Measurements from ENCODE around the gene RABGAP1L.

Gene RABGAP1L

GRCh38 chr1:174713796-174714195 is 554.5 kb downstream of the RABGAP1L start:
- no peak overlapping the region for H3K4me3 ChIP-seq (ENCODE audit: low read depth, low read length)
- ChIA-PET POLR2A (no interaction called here), CTCF (interaction anchor here (1.4 to 2.9 kb wide), 2 partner anchors 12 to 451 kb away, joined by 6 to 12 read pairs; no protein-coding TSS in a partner anchor)
- no peak for TF ChIP-seq CTCF (IDR thresholded peaks at IDR 0.05; ENCODE audit: insufficient read depth, low read length, missing control alignments)
- DNase-seq (ENCODE audit: low read depth, low spot score), result no peak

DNA sequence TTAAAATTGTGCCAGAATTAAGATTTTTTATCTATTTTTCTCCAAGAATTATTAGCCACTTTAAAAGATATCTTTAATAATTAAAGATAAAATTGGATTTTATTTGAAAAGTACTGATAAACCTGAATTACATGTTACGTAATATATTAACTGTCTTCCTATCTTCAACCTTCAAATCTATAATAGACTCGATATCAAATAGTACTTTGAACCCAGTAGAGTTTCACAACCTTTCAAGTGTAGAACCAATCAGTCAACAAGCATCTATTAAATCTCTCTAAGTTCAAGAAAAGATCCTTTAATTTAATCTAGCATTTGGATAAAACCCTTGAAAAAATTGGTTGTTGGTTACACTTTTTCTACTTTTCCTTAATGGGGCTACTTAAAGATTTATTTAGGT is 559.9 kb downstream of the RABGAP1L start:
- DNase-seq (ENCODE audit: low read depth, low spot score), result no peak
- TF ChIP-seq CTCF (IDR thresholded peaks at IDR 0.05; ENCODE audit: insufficient read depth, low read length, missing control alignments), result no peak
- POLR2A ChIA-PET, result no interaction called here
- H3K4me3 ChIP-seq (ENCODE audit: low read depth, low read length), result no peak overlapping the region
- CTCF ChIA-PET, result interaction anchor here (2.1 kb wide), 1 partner anchor 457 kb away, joined by 5 read pairs; no protein-coding TSS in a partner anchor

DNA sequence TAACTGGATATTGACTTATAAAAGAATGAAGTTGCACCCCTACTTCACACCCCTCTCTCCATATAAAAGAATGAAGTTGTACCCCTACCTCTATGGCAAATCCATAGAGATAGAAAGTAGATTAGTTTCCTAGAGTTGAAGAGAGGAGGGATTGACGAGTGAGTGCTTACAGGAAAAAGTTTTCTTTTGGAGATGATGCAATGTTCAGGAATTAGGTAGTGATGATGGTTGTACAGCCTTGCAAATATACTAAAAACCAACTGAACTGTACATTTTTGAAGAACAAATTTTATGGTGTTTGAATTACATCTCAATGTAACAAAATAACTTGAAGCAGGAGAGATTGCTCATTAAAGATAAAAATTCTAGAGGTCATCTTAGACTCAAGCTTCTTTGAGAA is 561.3 kb downstream of the RABGAP1L start:
- H3K4me3 ChIP-seq (ENCODE audit: low read depth, low read length), result no peak overlapping the region
- no peak for TF ChIP-seq CTCF (IDR thresholded peaks at IDR 0.05; ENCODE audit: insufficient read depth, low read length, missing control alignments)
- ChIA-PET CTCF (interaction anchor here (1.1 kb wide), 1 partner anchor 458 kb away, joined by 7 read pairs; no protein-coding TSS in a partner anchor), POLR2A (no interaction called here)
- DNase-seq (ENCODE audit: low read depth, low spot score), result no peak

DNA sequence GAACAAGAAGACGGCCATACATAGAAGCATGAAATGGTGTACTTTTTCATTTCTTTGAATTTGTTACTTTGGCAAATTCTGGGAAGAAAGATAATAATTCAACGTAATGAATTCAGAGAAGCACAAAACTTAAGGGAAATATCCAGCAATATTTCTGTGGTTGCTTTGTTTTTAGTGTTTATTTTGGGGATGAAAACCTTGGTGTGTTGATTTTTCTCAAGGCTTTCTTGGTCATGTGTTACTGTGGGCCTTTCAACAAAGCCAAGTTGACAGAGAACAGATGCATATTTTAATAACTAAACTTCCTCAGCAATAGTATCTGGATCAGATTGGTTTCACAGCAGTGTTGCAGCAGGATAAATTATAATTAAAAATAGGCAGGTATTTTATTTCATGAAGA is 561.9 kb downstream of the RABGAP1L start:
- ChIA-PET POLR2A (no interaction called here), CTCF (interaction anchor here (1.1 to 1.6 kb wide), 2 partner anchors 458 to 461 kb away, joined by 4 to 7 read pairs; no protein-coding TSS in a partner anchor)
- no peak overlapping the region for H3K4me3 ChIP-seq (ENCODE audit: low read depth, low read length)
- DNase-seq (ENCODE audit: low read depth, low spot score), result no peak
- no peak for TF ChIP-seq CTCF (IDR thresholded peaks at IDR 0.05; ENCODE audit: insufficient read depth, low read length, missing control alignments)

DNA sequence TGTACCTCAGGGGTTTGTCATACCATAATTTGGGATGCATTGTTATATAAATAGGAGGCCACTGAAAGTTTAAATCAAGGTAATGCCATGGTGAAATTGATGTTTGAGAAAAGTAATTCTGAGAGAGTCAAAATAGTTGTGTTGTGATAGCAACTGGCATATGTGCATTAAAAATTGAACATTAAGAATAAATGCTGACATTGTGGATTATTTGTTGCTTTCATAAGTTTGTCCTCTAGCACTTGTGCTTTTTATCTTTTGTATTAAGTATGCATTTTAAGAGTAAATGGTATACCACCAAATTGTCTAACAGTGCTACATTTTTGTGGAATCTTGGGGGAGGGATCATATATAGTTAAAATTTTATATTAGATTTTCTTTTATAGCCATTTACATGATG is 564.5 kb downstream of the RABGAP1L start:
- no peak for TF ChIP-seq CTCF (IDR thresholded peaks at IDR 0.05; ENCODE audit: insufficient read depth, low read length, missing control alignments)
- POLR2A ChIA-PET, result no interaction called here
- CTCF ChIA-PET, result interaction anchor here (0.8 to 1.9 kb wide), 2 partner anchors 462 to 466 kb away, joined by 3 to 10 read pairs; no protein-coding TSS in a partner anchor
- H3K4me3 ChIP-seq (ENCODE audit: low read depth, low read length), result no peak overlapping the region
- no peak for DNase-seq (ENCODE audit: low read depth, low spot score)

DNA sequence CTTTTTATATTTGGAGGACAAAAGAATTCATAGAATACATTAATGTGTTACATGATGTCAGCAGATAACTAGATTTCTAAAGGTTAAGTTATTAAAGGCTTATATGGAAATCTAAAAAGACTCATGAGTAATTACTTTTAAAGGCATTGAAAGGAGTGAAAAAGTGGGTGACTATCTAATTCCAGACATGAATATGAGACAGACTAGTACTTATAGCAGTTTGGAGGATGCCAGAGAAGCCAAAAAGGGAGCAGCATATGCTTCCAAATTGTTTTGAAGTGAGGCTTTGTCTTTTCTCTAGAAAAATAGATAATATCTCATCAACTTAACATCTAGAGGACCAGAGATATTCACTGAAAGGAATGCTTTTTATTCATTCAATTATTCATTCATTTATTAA is 564.9 kb downstream of the RABGAP1L start:
- no peak overlapping the region for H3K4me3 ChIP-seq (ENCODE audit: low read depth, low read length)
- CTCF ChIA-PET, result interaction anchor here (1.0 to 9.0 kb wide), 3 partner anchors 22 to 465 kb away, joined by 4 to 145 read pairs (median 7); no protein-coding TSS in a partner anchor
- POLR2A ChIA-PET, result no interaction called here
- DNase-seq (ENCODE audit: low read depth, low spot score), result no peak
- TF ChIP-seq CTCF (IDR thresholded peaks at IDR 0.05; ENCODE audit: insufficient read depth, low read length, missing control alignments), result no peak
